MV-4-11 (cell line): ENCODE measurements around the gene CPLANE2.
A peak's percentile ranks its signal among the peaks of the same experiment; 100 is the strongest.
"Not testable (repeated sequence)": the region's sequence is repeated elsewhere in the genome, so short reads cannot be mapped to it uniquely, and the experiment has no call there.

Experiments used
- DNase-seq: peaks from one replicate; lab custom pipeline; 2025; lab: John Stamatoyannopoulos, UW

Gene CPLANE2

GRCh38 chr1:16236511-16237342 lies at the start of gene CPLANE2:
CPLANE2 (minus strand) TSS chr1:16237183; CDS start chr1:16236742, 441 bp downstream.
- peak; percentile 78 for DNase-seq

GRCh38 chr1:16286122-16286521 lies 49.1 kb upstream of the CPLANE2 start:
- DNase-seq: no peak

- no peak for DNase-seq
Observed at GRCh38 chr1:16281765-16282164, 44.8 kb upstream of the CPLANE2 start.

- no peak for DNase-seq
Observed at GRCh38 chr1:16279186-16279585, 42.2 kb upstream of the CPLANE2 start.

- DNase-seq: no peak
Observed at GRCh38 chr1:16276302-16277030, 39.5 kb upstream of the CPLANE2 start.

- no peak for DNase-seq
Observed at GRCh38 chr1:16275591-16275990, 38.6 kb upstream of the CPLANE2 start.

- DNase-seq: no peak
Observed at GRCh38 chr1:16267690-16268180, 30.8 kb upstream of the CPLANE2 start.

GRCh38 chr1:16266411-16267118 lies 29.6 kb upstream of the CPLANE2 start:
- DNase-seq: no peak

- DNase-seq: no peak
Observed at GRCh38 chr1:16262067-16262466, 25.1 kb upstream of the CPLANE2 start.

GRCh38 chr1:16260814-16261213 lies 23.8 kb upstream of the CPLANE2 start:
- DNase-seq: no peak

GRCh38 chr1:16258591-16259135 lies 21.7 kb upstream of the CPLANE2 start:
- no peak for DNase-seq

- DNase-seq: no peak
Observed at GRCh38 chr1:16257968-16258367, 21.0 kb upstream of the CPLANE2 start.

- DNase-seq: not testable (repeated sequence)
Observed at GRCh38 chr1:16257556-16257955, 20.6 kb upstream of the CPLANE2 start.

- no peak for DNase-seq
Observed at GRCh38 chr1:16256478-16256877, 19.5 kb upstream of the CPLANE2 start.

GRCh38 chr1:16254263-16254928 lies 17.4 kb upstream of the CPLANE2 start:
- no peak for DNase-seq

- DNase-seq: no peak
Observed at GRCh38 chr1:16253332-16253922, 16.4 kb upstream of the CPLANE2 start.

- DNase-seq: no peak
Observed at GRCh38 chr1:16252912-16253311, 15.9 kb upstream of the CPLANE2 start.

- DNase-seq: no peak
Observed at GRCh38 chr1:16251381-16251780, 14.4 kb upstream of the CPLANE2 start.

- DNase-seq: no peak
Observed at GRCh38 chr1:16250524-16251251, 13.7 kb upstream of the CPLANE2 start.

- DNase-seq: peak; percentile 62
Observed at GRCh38 chr1:16249596-16250241, 12.7 kb upstream of the CPLANE2 start.
